Caco-2 (cell line): ENCODE results near the gene NFIX. TPM values are rescaled to one million over a fixed set of nuclear protein-coding genes. Genes with fewer than 3 reads are reported as not detected.

Experiments used
- BruUV-seq: library from RNA; stranded (reverse); fragments of 400-500 nt; replicated peaks from 2 replicates; lab custom pipeline; 2021; lab: Mats Ljungman, UMichigan
- CTCF ChIA-PET: fragments of 300-600 bp; sonication (Branson Sonifier 250); formaldehyde crosslinking; loops from one replicate; lab custom pipeline; 2022; ENCODE audit warnings: antibody characterized with exemption; lab: Charles Lee
- POLR2A ChIA-PET: fragments of 300-600 bp; sonication (Branson Sonifier 250); formaldehyde crosslinking; loops from one replicate; lab custom pipeline; 2022; ENCODE audit warnings: antibody characterized with exemption; lab: Charles Lee
- DNase-seq, 2 experiments: peaks; one replicate each; pipeline versions ENCODE4 v3.0.0 to v3.0.0-alpha.2; 2020 to 2022
- H3K27me3 ChIP-seq: replicated peaks from 2 replicates; pipeline ENCODE4 v1.6.0; 2011; ENCODE audit warnings: low read length; ENCODE audit not compliant: control insufficient read depth, insufficient read depth
- H3K36me3 ChIP-seq: 2 replicates; pipeline ENCODE4 v1.5.1; 2011; ENCODE audit warnings: low read length; ENCODE audit not compliant: control insufficient read depth, insufficient read depth
- H3K4me1 ChIP-seq: fragments of 250-450 bp; sonication (Bioruptor Pico); 2 replicates; pipeline ENCODE4 v1.5.1; 2020; ENCODE audit warnings: mild to moderate bottlenecking
- H3K4me3 ChIP-seq: 2 replicates; pipeline ENCODE4 v1.5.1; 2011; ENCODE audit warnings: low read depth, mild to moderate bottlenecking, control low read depth, low read length
- H3K9me3 ChIP-seq: fragments of 250-450 bp; sonication (Bioruptor Pico); 2 replicates; pipeline ENCODE4 v1.5.1; 2020; ENCODE audit warnings: mild to moderate bottlenecking, moderate library complexity
- H3K27ac Mint-ChIP-seq: one replicate; pipeline ENCODE4 v1.8.0; 2022; ENCODE audit warnings: mixed read lengths; ENCODE audit not compliant: unreplicated experiment
- H3K27me3 Mint-ChIP-seq: one replicate; pipeline ENCODE4 v1.8.0; 2022; ENCODE audit warnings: mixed read lengths; ENCODE audit not compliant: insufficient read depth, unreplicated experiment
- H3K36me3 Mint-ChIP-seq: one replicate; pipeline ENCODE4 v1.8.0; 2022; ENCODE audit warnings: mild to moderate bottlenecking, mixed read lengths; ENCODE audit not compliant: insufficient read depth, unreplicated experiment
- H3K4me1 Mint-ChIP-seq: one replicate; pipeline ENCODE4 v1.8.0; 2022; ENCODE audit warnings: low read depth, mixed read lengths; ENCODE audit not compliant: unreplicated experiment
- H3K4me3 Mint-ChIP-seq: one replicate; pipeline ENCODE4 v1.8.0; 2022; ENCODE audit warnings: mild to moderate bottlenecking, moderate library complexity, mixed read lengths; ENCODE audit not compliant: unreplicated experiment
- H3K9me3 Mint-ChIP-seq: one replicate; pipeline ENCODE4 v1.8.0; 2022; ENCODE audit warnings: mixed read lengths; ENCODE audit not compliant: unreplicated experiment
- CTCF ChIP-seq, 2 experiments: fragments of 200-600 bp in 1 of 2; IDR thresholded peaks; 1 replicate in 1 of 2; 2 replicates in 1 of 2; pipeline versions ENCODE4 v1.5.1 to v1.8.0; 2011 to 2022; ENCODE audit warnings: antibody characterized with exemption in 1 of 2, control low read depth in 1 of 2, inconsistent platforms in 1 of 2, low read depth in 1 of 2, low read length in 1 of 2, mild to moderate bottlenecking in 1 of 2, moderate library complexity in 1 of 2; ENCODE audit not compliant: insufficient read depth in 1 of 2, severe bottlenecking in 1 of 2, unreplicated experiment in 1 of 2
- intact Hi-C: fragments of 100-400 bp; cut with micrococcal nuclease; formaldehyde crosslinking; loops from one replicate; pipeline ENCODE4 v1.10.0; 2022; ENCODE audit not compliant: unreplicated experiment
- total RNA-seq: library from RNA; stranded (reverse); gene quantifications from 2 replicates; pipeline ENCODE4 v1.2.3, GENCODE V29; 2022

The NFIX gene
- total RNA-seq, 1 experiment from 2014 or later, result 0.82 TPM

- ChIA-PET POLR2A (no interaction called here), CTCF (interaction anchor here (0.9 kb wide), 1 partner anchor 74 kb away, joined by 3 read pairs; no protein-coding TSS in a partner anchor)
- Histone ChIP-seq H3K9me3 (no peaks in the 10 kb centered on the region), H3K36me3 (no peaks in the 10 kb centered on the region), H3K27me3 (no peaks in the 10 kb centered on the region; the same call in none of the 2 replicates), H3K4me3 (no peak overlapping the region), H3K4me1 (peaks cover 19% of the 10 kb centered on the region)
- intact Hi-C loops, result no loop called here
- no TSS peak for BruUV-seq
- Mint-ChIP-seq H3K4me1 (peaks cover 18% of the 10 kb centered on the region), H3K4me3 (no peak overlapping the region), H3K9me3 (no peaks in the 10 kb centered on the region), H3K36me3 (no peaks in the 10 kb centered on the region), H3K27ac (no peak overlapping the region), H3K27me3 (peaks cover 16% of the 10 kb centered on the region)
- no peak for DNase-seq
- no peak for TF ChIP-seq CTCF (IDR thresholded peaks at IDR 0.05; ENCODE audit: insufficient read depth in 1 of 2, low read depth in 1 of 2, low read length in 1 of 2, severe bottlenecking in 1 of 2, unreplicated experiment in 1 of 2)
Measured at GRCh38 chr19:13039211-13039789, 44.0 kb downstream of the NFIX start.

- no peak for TF ChIP-seq CTCF (IDR thresholded peaks at IDR 0.05; ENCODE audit: insufficient read depth in 1 of 2, low read depth in 1 of 2, low read length in 1 of 2, severe bottlenecking in 1 of 2, unreplicated experiment in 1 of 2)
- no TSS peak for BruUV-seq
- no peak for DNase-seq
- Histone ChIP-seq H3K9me3 (no peaks in the 10 kb centered on the region), H3K27me3 (no peaks in the 10 kb centered on the region; the same call in none of the 2 replicates), H3K4me1 (peaks cover 19% of the 10 kb centered on the region), H3K4me3 (no peak overlapping the region), H3K36me3 (no peaks in the 10 kb centered on the region)
- Mint-ChIP-seq H3K27ac (no peak overlapping the region), H3K36me3 (no peaks in the 10 kb centered on the region), H3K4me3 (no peak overlapping the region), H3K27me3 (peaks cover 25% of the 10 kb centered on the region), H3K4me1 (peaks cover 18% of the 10 kb centered on the region), H3K9me3 (no peaks in the 10 kb centered on the region)
- ChIA-PET POLR2A (no interaction called here), CTCF (interaction anchor here (0.9 kb wide), 1 partner anchor 75 kb away, joined by 3 read pairs; no protein-coding TSS in a partner anchor)
- intact Hi-C loops, result no loop called here
Measured at GRCh38 chr19:13040232-13040947, 45.1 kb downstream of the NFIX start.

GRCh38 chr19:13040948-13041292, 45.6 kb downstream of the NFIX start:
- no peaks in the 10 kb centered on the region for H3K9me3 ChIP-seq
- H3K9me3 Mint-ChIP-seq, result no peaks in the 10 kb centered on the region
- no peaks in the 10 kb centered on the region for H3K36me3 ChIP-seq
- no TSS peak for BruUV-seq
- no peak for TF ChIP-seq CTCF (IDR thresholded peaks at IDR 0.05; ENCODE audit: insufficient read depth in 1 of 2, low read depth in 1 of 2, low read length in 1 of 2, severe bottlenecking in 1 of 2, unreplicated experiment in 1 of 2)
- no peak overlapping the region for H3K4me3 ChIP-seq
- intact Hi-C loops, result no loop called here
- no peak for DNase-seq
- CTCF ChIA-PET, result no interaction called here
- POLR2A ChIA-PET, result no interaction called here
- H3K4me1 ChIP-seq, result peaks cover 17% of the 10 kb centered on the region
- peaks cover 31% of the 10 kb centered on the region for H3K27me3 Mint-ChIP-seq
- H3K27me3 ChIP-seq, result no peaks in the 10 kb centered on the region; the same call in none of the 2 replicates
- H3K4me1 Mint-ChIP-seq, result peaks cover 16% of the 10 kb centered on the region
- H3K27ac Mint-ChIP-seq, result no peak overlapping the region
- no peak overlapping the region for H3K4me3 Mint-ChIP-seq
- no peaks in the 10 kb centered on the region for H3K36me3 Mint-ChIP-seq
